ENCODE measurements around the gene CLBA1.

GRCh38 chr14:104985675-104986486 lies at the start of gene CLBA1:
- no peak for TF ChIP-seq CTCF (IDR thresholded peaks at IDR 0.05)
- TF ChIP-seq EZH2phosphoT487 (IDR thresholded peaks at IDR 0.05; ENCODE audit: borderline replicate concordance, low read depth), result no peak
- TF ChIP-seq RAD21 (IDR thresholded peaks at IDR 0.05; ENCODE audit: low read length), result no peak
